ENCODE results near the gene INIP. TPM values are rescaled to one million over a fixed set of nuclear protein-coding genes. Genes with fewer than 3 reads are reported as not detected.

INIP gene
- total and polyA plus RNA-seq, 9 of the 15 experiments (the other 6 are each of a cell fraction or from before 2014, with no cell fraction given), result 11.9 to 87.9 (median 37.3) TPM

DNA sequence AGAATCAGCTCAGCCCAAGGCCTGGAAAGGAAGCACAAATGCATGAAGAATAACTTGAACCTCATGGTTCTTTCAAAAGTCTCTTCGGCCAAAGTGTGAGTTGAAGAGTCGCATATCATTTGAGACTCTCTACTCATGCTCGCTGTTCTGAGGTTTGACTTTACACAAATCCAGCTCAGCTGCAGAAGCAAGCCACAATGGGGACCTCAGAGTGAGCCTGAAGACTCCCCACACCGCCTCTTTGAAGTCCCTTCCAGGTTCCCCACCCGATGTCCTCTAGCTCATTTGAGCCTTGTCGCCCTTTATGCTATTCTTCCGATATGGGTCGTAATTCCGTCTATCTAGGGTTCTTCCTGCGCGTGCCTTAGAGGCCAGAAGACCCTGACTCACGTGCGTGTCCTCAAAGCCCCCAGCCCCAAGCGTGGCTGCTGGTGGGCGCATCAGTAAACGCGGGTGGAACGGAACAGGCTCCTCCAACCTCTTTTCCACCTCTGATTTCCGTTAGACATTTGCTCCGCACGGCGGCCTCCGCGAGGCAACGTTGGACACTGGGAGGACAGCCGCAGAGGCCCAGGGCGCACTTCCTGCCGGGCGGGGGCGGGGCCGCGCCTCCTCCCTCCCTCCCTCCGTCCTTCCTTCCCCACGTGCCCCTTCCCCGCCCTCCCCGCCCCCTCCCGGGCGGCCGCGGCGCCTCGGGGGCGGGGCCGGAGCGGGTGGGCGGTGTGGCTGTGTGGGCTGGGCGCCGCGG, 32.3 kb upstream of the INIP start, which contains the start of gene SNX30 (continued):
- TF ChIP-seq CLOCK (CRISPR knock-in tag; IDR thresholded peaks at IDR 0.05; ENCODE audit: borderline replicate concordance), result no peak
- TF ChIP-seq ZNF445 (CRISPR knock-in tag; IDR thresholded peaks at IDR 0.05; ENCODE audit: low read depth), result no peak
- TF ChIP-seq, protein P1, sequence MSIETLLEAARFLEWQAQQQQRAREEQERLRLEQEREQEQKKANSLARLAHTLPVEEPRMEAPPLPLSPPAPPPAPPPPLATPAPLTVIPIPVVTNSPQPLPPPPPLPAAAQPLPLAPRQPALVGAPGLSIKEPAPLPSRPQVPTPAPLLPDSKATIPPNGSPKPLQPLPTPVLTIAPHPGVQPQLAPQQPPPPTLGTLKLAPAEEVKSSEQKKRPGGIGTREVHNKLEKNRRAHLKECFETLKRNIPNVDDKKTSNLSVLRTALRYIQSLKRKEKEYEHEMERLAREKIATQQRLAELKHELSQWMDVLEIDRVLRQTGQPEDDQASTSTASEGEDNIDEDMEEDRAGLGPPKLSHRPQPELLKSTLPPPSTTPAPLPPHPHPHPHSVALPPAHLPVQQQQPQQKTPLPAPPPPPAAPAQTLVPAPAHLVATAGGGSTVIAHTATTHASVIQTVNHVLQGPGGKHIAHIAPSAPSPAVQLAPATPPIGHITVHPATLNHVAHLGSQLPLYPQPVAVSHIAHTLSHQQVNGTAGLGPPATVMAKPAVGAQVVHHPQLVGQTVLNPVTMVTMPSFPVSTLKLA (conservative IDR thresholded peaks at IDR 0.05), result peak; percentile 78 to 90
- no peak for TF ChIP-seq NR1H2 (CRISPR knock-in tag; IDR thresholded peaks at IDR 0.05)
- TF ChIP-seq DPF2 (IDR thresholded peaks at IDR 0.05), result peak; percentile 56
- TF ChIP-seq NCOA4 (IDR thresholded peaks at IDR 0.05; ENCODE audit: partially characterized antibody), result no peak
- no peak for TF ChIP-seq SREBF2 (CRISPR knock-in tag; IDR thresholded peaks at IDR 0.05)
- no peak for TF ChIP-seq HOXB6 (CRISPR knock-in tag; IDR thresholded peaks at IDR 0.05; ENCODE audit: borderline replicate concordance)
- TF ChIP-seq, protein P2, sequence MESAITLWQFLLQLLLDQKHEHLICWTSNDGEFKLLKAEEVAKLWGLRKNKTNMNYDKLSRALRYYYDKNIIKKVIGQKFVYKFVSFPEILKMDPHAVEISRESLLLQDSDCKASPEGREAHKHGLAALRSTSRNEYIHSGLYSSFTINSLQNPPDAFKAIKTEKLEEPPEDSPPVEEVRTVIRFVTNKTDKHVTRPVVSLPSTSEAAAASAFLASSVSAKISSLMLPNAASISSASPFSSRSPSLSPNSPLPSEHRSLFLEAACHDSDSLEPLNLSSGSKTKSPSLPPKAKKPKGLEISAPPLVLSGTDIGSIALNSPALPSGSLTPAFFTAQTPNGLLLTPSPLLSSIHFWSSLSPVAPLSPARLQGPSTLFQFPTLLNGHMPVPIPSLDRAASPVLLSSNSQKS (CRISPR knock-in tag; IDR thresholded peaks at IDR 0.05), result no peak
- TF ChIP-seq POLR2A (conservative IDR thresholded peaks at IDR 0.05), result peak; percentile 95
- TF ChIP-seq ZNF395 (CRISPR knock-in tag; IDR thresholded peaks at IDR 0.05), result no peak
- no peak for TF ChIP-seq ZBTB43 (CRISPR knock-in tag; IDR thresholded peaks at IDR 0.05)
- TF ChIP-seq ETV6 (IDR thresholded peaks at IDR 0.05; ENCODE audit: borderline replicate concordance in 1 of 2, low read depth in 2 of 2, low read length in 1 of 2), result no peak
- TF ChIP-seq ETV6 (CRISPR knock-in tag; IDR thresholded peaks at IDR 0.05; ENCODE audit: borderline replicate concordance), result no peak
